GM18508 (cell line): Measurements from ENCODE around the gene ATP8A1.
"Not testable (repeated sequence)": the region's sequence is repeated elsewhere in the genome, so short reads cannot be mapped to it uniquely, and the experiment has no call there.

Source experiments
- ATAC-seq: cut with Tn5 transposase; IDR thresholded peaks from one replicate; pipeline ENCODE4 v1.9.1; 2021; ENCODE audit warnings: moderate number of reproducible peaks; ENCODE audit not compliant: insufficient read depth, unreplicated experiment

Gene ATP8A1

GRCh38 chr4:42656944-42657792 is at the start of gene ATP8A1:
TSS of gene ATP8A1 (minus strand) at chr4:42657105. CDS start at chr4:42656873, 232 bp downstream.
- ATAC-seq = peak; percentile 46

GRCh38 chr4:42706086-42706485 is 49.2 kb upstream of the ATP8A1 start:
- ATAC-seq = no peak

GRCh38 chr4:42703813-42704212 is 46.9 kb upstream of the ATP8A1 start:
- ATAC-seq = no peak

- ATAC-seq = no peak
Observed at GRCh38 chr4:42702895-42703294, 46.0 kb upstream of the ATP8A1 start.

- not testable (repeated sequence) for ATAC-seq
Observed at GRCh38 chr4:42701780-42702179, 44.9 kb upstream of the ATP8A1 start.

- ATAC-seq = no peak
Observed at GRCh38 chr4:42690537-42690936, 33.6 kb upstream of the ATP8A1 start.

GRCh38 chr4:42683393-42683792 is 26.5 kb upstream of the ATP8A1 start:
- no peak for ATAC-seq

GRCh38 chr4:42678512-42678911 is 21.6 kb upstream of the ATP8A1 start:
- ATAC-seq = no peak

GRCh38 chr4:42676066-42676951 is 19.4 kb upstream of the ATP8A1 start:
- no peak for ATAC-seq

- peak; percentile 78 for ATAC-seq
Observed at GRCh38 chr4:42673082-42673425, 16.1 kb upstream of the ATP8A1 start.

- no peak for ATAC-seq
Observed at GRCh38 chr4:42672359-42673081, 15.6 kb upstream of the ATP8A1 start.

GRCh38 chr4:42671431-42672194 is 14.7 kb upstream of the ATP8A1 start:
- no peak for ATAC-seq

GRCh38 chr4:42658261-42658660 is 1.4 kb upstream of the ATP8A1 start:
- ATAC-seq = no peak

- ATAC-seq = no peak
Observed at GRCh38 chr4:42656679-42656943, 294 bp downstream of the ATP8A1 start.

GRCh38 chr4:42655921-42656678 is 805 bp downstream of the ATP8A1 start:
- no peak for ATAC-seq

GRCh38 chr4:42655269-42655637 is 1.7 kb downstream of the ATP8A1 start:
- no peak for ATAC-seq

- ATAC-seq = peak; percentile 34
Observed at GRCh38 chr4:42654631-42655268, 2.2 kb downstream of the ATP8A1 start.

- ATAC-seq = no peak
Observed at GRCh38 chr4:42653626-42654560, 3.0 kb downstream of the ATP8A1 start.
